ENCODE measurements around the gene THOC3. TPM values are rescaled to one million over a fixed set of nuclear protein-coding genes. Genes with fewer than 3 reads are reported as not detected.
"Not testable (repeated sequence)": the region's sequence is repeated elsewhere in the genome, so short reads cannot be mapped to it uniquely, and the experiment has no call there.

Gene THOC3
- total RNA-seq, 2 donors from 2014 or later, result 18.9 to 26.0 TPM

- H3K36me3 ChIP-seq (replicated peaks in 1 of 2; ENCODE audit: insufficient read depth in 1 of 2, low read depth in 2 of 2); H3K27me3 ChIP-seq; H3K4me3 ChIP-seq; ATAC-seq; H3K27ac ChIP-seq; DNase-seq; H3K9me3 ChIP-seq; H3K4me1 ChIP-seq; intact Hi-C loops (cut with DNase I): not testable (repeated sequence)
- WGBS, 2 donors, result no CpG with 5 or more reads among the region's 6 CpGs
These were observed 27.4 kb upstream of the THOC3 start for GRCh38 chr5:175995506-175995905.

GRCh38 chr5:175979371-175979995 lies 11.4 kb upstream of the THOC3 start:
- ATAC-seq; intact Hi-C loops (cut with DNase I); H3K27ac ChIP-seq; DNase-seq; H3K9me3 ChIP-seq; H3K4me3 ChIP-seq; H3K4me1 ChIP-seq; H3K27me3 ChIP-seq; H3K36me3 ChIP-seq (replicated peaks in 1 of 2; ENCODE audit: insufficient read depth in 1 of 2, low read depth in 2 of 2): not testable (repeated sequence)
- WGBS, 2 donors, result 68% methylated on average over 4 of the region's 17 CpGs; no CpG with 5 or more reads in 1 of the 2 donors

GRCh38 chr5:175968381-175968780 lies 266 bp upstream of the THOC3 start:
- intact Hi-C loops (cut with DNase I); H3K4me1 ChIP-seq; H3K27ac ChIP-seq: not testable (repeated sequence)

GRCh38 chr5:175962329-175962728 lies 5.8 kb downstream of the THOC3 start:
- ATAC-seq; DNase-seq; H3K27ac ChIP-seq; H3K4me3 ChIP-seq; H3K4me1 ChIP-seq; H3K36me3 ChIP-seq (replicated peaks in 1 of 2; ENCODE audit: insufficient read depth in 1 of 2, low read depth in 2 of 2); intact Hi-C loops (cut with DNase I); H3K27me3 ChIP-seq; H3K9me3 ChIP-seq: not testable (repeated sequence)
- WGBS, 2 donors, result 83% methylated on average over 5 of the region's 8 CpGs; no CpG with 5 or more reads in 1 of the 2 donors

More at GRCh38 chr5:175968381-175968780, 266 bp upstream of the THOC3 start:
- H3K36me3 ChIP-seq (replicated peaks in 1 of 2; ENCODE audit: insufficient read depth in 1 of 2, low read depth in 2 of 2); DNase-seq; H3K9me3 ChIP-seq; H3K27me3 ChIP-seq: not testable (repeated sequence)
- peak overlapping the region in 1 of 2 donors; percentile 77 for H3K4me3 ChIP-seq
- 3% methylated on average over 4 to 6 of the region's 6 CpGs for WGBS, 2 donors
- ATAC-seq, result peak; percentile 16

GRCh38 chr5:175960228-175960627 lies 7.9 kb downstream of the THOC3 start:
- H3K9me3 ChIP-seq; ATAC-seq; DNase-seq; H3K27ac ChIP-seq; H3K36me3 ChIP-seq (replicated peaks in 1 of 2; ENCODE audit: insufficient read depth in 1 of 2, low read depth in 2 of 2); intact Hi-C loops (cut with DNase I); H3K4me1 ChIP-seq; H3K4me3 ChIP-seq; H3K27me3 ChIP-seq: not testable (repeated sequence)
- 89% methylated on average over 3 of the region's 6 CpGs; no CpG with 5 or more reads in 1 of the 2 donors for WGBS, 2 donors

GRCh38 chr5:175958515-175958914 lies 9.6 kb downstream of the THOC3 start:
- H3K4me3 ChIP-seq; intact Hi-C loops (cut with DNase I); DNase-seq; H3K36me3 ChIP-seq (replicated peaks in 1 of 2; ENCODE audit: insufficient read depth in 1 of 2, low read depth in 2 of 2); ATAC-seq; H3K27ac ChIP-seq; H3K27me3 ChIP-seq; H3K9me3 ChIP-seq; H3K4me1 ChIP-seq: not testable (repeated sequence)
- 100% methylated on average over 2 of the region's 2 CpGs for WGBS, 2 donors

- not testable (repeated sequence) for ATAC-seq; DNase-seq; H3K36me3 ChIP-seq (replicated peaks in 1 of 2; ENCODE audit: insufficient read depth in 1 of 2, low read depth in 2 of 2)
These were observed 14.0 kb downstream of the THOC3 start for GRCh38 chr5:175954107-175954506.

GRCh38 chr5:175952810-175953209 lies 15.3 kb downstream of the THOC3 start:
- H3K9me3 ChIP-seq; H3K4me1 ChIP-seq; H3K27me3 ChIP-seq; H3K36me3 ChIP-seq (replicated peaks in 1 of 2; ENCODE audit: insufficient read depth in 1 of 2, low read depth in 2 of 2); H3K27ac ChIP-seq; H3K4me3 ChIP-seq; intact Hi-C loops (cut with DNase I); ATAC-seq; DNase-seq: not testable (repeated sequence)
- 80 to 100% methylated on average over 1 of the region's 8 CpGs for WGBS, 2 donors

More at GRCh38 chr5:175954107-175954506, 14.0 kb downstream of the THOC3 start:
- H3K9me3 ChIP-seq; H3K4me1 ChIP-seq; H3K4me3 ChIP-seq; H3K27ac ChIP-seq; intact Hi-C loops (cut with DNase I); H3K27me3 ChIP-seq: not testable (repeated sequence)
- 51 to 61% methylated on average over 4 to 6 of the region's 6 CpGs for WGBS, 2 donors

- H3K4me3 ChIP-seq; H3K4me1 ChIP-seq; H3K36me3 ChIP-seq (replicated peaks in 1 of 2; ENCODE audit: insufficient read depth in 1 of 2, low read depth in 2 of 2); H3K27me3 ChIP-seq; H3K27ac ChIP-seq; H3K9me3 ChIP-seq; intact Hi-C loops (cut with DNase I); DNase-seq: not testable (repeated sequence)
- 93% methylated on average over 3 of the region's 12 CpGs; no CpG with 5 or more reads in 1 of the 2 donors for WGBS, 2 donors
- ATAC-seq, result peak; percentile 85
These were observed 16.7 kb downstream of the THOC3 start for GRCh38 chr5:175951339-175951969.

GRCh38 chr5:175948329-175949108 lies 19.6 kb downstream of the THOC3 start:
- 22% methylated on average over 3 of the region's 10 CpGs; no CpG with 5 or more reads in 1 of the 2 donors for WGBS, 2 donors
- intact Hi-C loops (cut with DNase I); DNase-seq; H3K4me3 ChIP-seq; H3K36me3 ChIP-seq (replicated peaks in 1 of 2; ENCODE audit: insufficient read depth in 1 of 2, low read depth in 2 of 2); H3K4me1 ChIP-seq; H3K27me3 ChIP-seq; H3K9me3 ChIP-seq; H3K27ac ChIP-seq: not testable (repeated sequence)
- ATAC-seq, result peak; percentile 72

- ATAC-seq; intact Hi-C loops (cut with DNase I); H3K4me1 ChIP-seq; H3K27me3 ChIP-seq; H3K4me3 ChIP-seq; H3K27ac ChIP-seq; H3K36me3 ChIP-seq (replicated peaks in 1 of 2; ENCODE audit: insufficient read depth in 1 of 2, low read depth in 2 of 2); DNase-seq; H3K9me3 ChIP-seq: not testable (repeated sequence)
- WGBS, 2 donors, result no CpG with 5 or more reads among the region's 7 CpGs
These were observed 24.9 kb downstream of the THOC3 start for GRCh38 chr5:175943253-175943652.
